GM03348 (cell line): ENCODE data around the gene MDK.
A peak's percentile ranks its signal among the peaks of the same experiment; 100 is the strongest.

ENCODE experiments used
- DNase-seq: peaks from one replicate; pipeline ENCODE4 v3.0.0; 2012; ENCODE audit warnings: low spot score

The MDK gene

GRCh38 chr11:46347637-46348311 is 33.7 kb upstream of the MDK start:
- DNase-seq = peak; percentile 49

- no peak for DNase-seq
Observed at GRCh38 chr11:46348566-46349401, 32.7 kb upstream of the MDK start.

GRCh38 chr11:46350695-46351094 is 30.8 kb upstream of the MDK start:
- DNase-seq = no peak

- DNase-seq = no peak
Observed at GRCh38 chr11:46351148-46351547, 30.3 kb upstream of the MDK start.

GRCh38 chr11:46351606-46352005 is 29.9 kb upstream of the MDK start:
- no peak for DNase-seq

GRCh38 chr11:46352063-46352841 is 29.2 kb upstream of the MDK start:
- peak; percentile 73 for DNase-seq

GRCh38 chr11:46353698-46354097 is 27.8 kb upstream of the MDK start:
- DNase-seq = peak; percentile 42

- DNase-seq = peak; percentile 45
Observed at GRCh38 chr11:46356924-46357482, 24.5 kb upstream of the MDK start.

- DNase-seq = no peak
Observed at GRCh38 chr11:46357483-46357936, 24.0 kb upstream of the MDK start.

GRCh38 chr11:46359953-46360352 is 21.5 kb upstream of the MDK start:
- no peak for DNase-seq

- no peak for DNase-seq
Observed at GRCh38 chr11:46360878-46361277, 20.6 kb upstream of the MDK start.

GRCh38 chr11:46361283-46362155 is 19.9 kb upstream of the MDK start:
- DNase-seq = peak; percentile 81

GRCh38 chr11:46362156-46363030 is 19.1 kb upstream of the MDK start:
- no peak for DNase-seq

GRCh38 chr11:46363031-46363407 is 18.4 kb upstream of the MDK start:
- DNase-seq = no peak

GRCh38 chr11:46363455-46364005 is 17.9 kb upstream of the MDK start:
- DNase-seq = no peak

- no peak for DNase-seq
Observed at GRCh38 chr11:46364056-46364455, 17.4 kb upstream of the MDK start.

GRCh38 chr11:46364791-46365190 is 16.7 kb upstream of the MDK start:
- DNase-seq = no peak

GRCh38 chr11:46366260-46366659 is 15.2 kb upstream of the MDK start:
- DNase-seq = no peak

GRCh38 chr11:46366661-46367161 is 14.8 kb upstream of the MDK start:
- no peak for DNase-seq
